ENCODE results near the gene MC2R. TPM values are rescaled to one million over a fixed set of nuclear protein-coding genes. Genes with fewer than 3 reads are reported as not detected.

Gene MC2R
- total RNA-seq, 1 donor from 2014 or later = not detected

- no peak for TF ChIP-seq CTCF (IDR thresholded peaks at IDR 0.05; ENCODE audit: partially characterized antibody, unreplicated experiment)
- Mint-ChIP-seq H3K9me3 (ENCODE audit: unreplicated experiment) (peaks cover 3% of the 10 kb centered on the region), H3K4me3 (ENCODE audit: unreplicated experiment) (no peak overlapping the region), H3K27ac (ENCODE audit: unreplicated experiment) (no peak overlapping the region), H3K27me3 (ENCODE audit: unreplicated experiment) (peaks cover 5% of the 10 kb centered on the region), H3K4me1 (ENCODE audit: low read depth, unreplicated experiment) (no peaks in the 10 kb centered on the region), H3K36me3 (ENCODE audit: unreplicated experiment) (no peaks in the 10 kb centered on the region)
- DNase-seq = no peak
Observed at GRCh38 chr18:13879492-13879891, 35.8 kb downstream of the MC2R start.

DNA sequence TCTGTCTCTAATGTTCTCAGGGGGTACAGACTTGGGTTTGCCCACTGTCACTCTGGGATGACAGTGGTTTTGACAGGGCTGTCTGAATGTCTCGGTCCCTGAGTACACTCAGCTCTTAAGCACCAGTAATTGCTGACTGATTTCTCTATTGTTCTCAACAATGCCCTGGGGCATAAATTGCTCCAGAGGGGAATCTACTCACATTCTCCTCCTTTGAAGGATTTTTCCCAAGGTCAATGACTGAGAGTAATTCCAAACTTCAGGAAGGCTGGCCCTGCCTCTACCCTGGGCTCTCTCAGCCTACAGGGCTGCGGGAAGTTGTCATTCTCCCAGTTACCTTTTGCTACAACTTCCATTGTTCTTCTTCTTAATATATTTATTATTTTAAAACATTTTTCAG, 36.5 kb downstream of the MC2R start:
- H3K36me3 Mint-ChIP-seq (ENCODE audit: unreplicated experiment) = no peaks in the 10 kb centered on the region
- no peak for DNase-seq
- H3K4me1 Mint-ChIP-seq (ENCODE audit: low read depth, unreplicated experiment) = no peaks in the 10 kb centered on the region
- H3K27ac Mint-ChIP-seq (ENCODE audit: unreplicated experiment) = no peak overlapping the region
- H3K27me3 Mint-ChIP-seq (ENCODE audit: unreplicated experiment) = peaks cover 5% of the 10 kb centered on the region
- H3K9me3 Mint-ChIP-seq (ENCODE audit: unreplicated experiment) = peaks cover 3% of the 10 kb centered on the region
- TF ChIP-seq CTCF (IDR thresholded peaks at IDR 0.05; ENCODE audit: partially characterized antibody, unreplicated experiment) = no peak
- H3K4me3 Mint-ChIP-seq (ENCODE audit: unreplicated experiment) = no peak overlapping the region

DNA sequence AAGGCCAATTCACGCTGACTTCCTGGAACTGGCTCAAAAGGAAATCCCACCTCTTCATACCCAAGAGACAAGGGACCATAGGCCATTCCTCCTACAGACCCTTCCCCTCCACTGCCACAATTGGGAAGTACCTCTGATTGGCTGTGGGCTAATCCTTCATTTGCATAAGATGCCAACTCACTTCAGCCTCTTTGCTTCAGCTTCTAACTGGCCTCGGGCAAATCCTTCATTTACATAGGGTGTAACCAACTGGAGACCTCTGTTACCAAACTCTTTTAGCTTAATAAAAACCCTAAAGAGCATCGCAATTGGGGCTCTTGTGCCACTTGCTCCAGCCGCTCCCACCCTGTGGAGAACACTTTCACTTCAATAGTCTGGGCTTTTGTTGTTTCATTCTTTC, 38.2 kb downstream of the MC2R start:
- H3K27me3 Mint-ChIP-seq (ENCODE audit: unreplicated experiment) = peaks cover 5% of the 10 kb centered on the region
- no peak overlapping the region for H3K4me3 Mint-ChIP-seq (ENCODE audit: unreplicated experiment)
- DNase-seq = no peak
- no peaks in the 10 kb centered on the region for H3K4me1 Mint-ChIP-seq (ENCODE audit: low read depth, unreplicated experiment)
- H3K9me3 Mint-ChIP-seq (ENCODE audit: unreplicated experiment) = peaks cover 3% of the 10 kb centered on the region
- no peak overlapping the region for H3K27ac Mint-ChIP-seq (ENCODE audit: unreplicated experiment)
- TF ChIP-seq CTCF (IDR thresholded peaks at IDR 0.05; ENCODE audit: partially characterized antibody, unreplicated experiment) = no peak
- H3K36me3 Mint-ChIP-seq (ENCODE audit: unreplicated experiment) = no peaks in the 10 kb centered on the region

DNA sequence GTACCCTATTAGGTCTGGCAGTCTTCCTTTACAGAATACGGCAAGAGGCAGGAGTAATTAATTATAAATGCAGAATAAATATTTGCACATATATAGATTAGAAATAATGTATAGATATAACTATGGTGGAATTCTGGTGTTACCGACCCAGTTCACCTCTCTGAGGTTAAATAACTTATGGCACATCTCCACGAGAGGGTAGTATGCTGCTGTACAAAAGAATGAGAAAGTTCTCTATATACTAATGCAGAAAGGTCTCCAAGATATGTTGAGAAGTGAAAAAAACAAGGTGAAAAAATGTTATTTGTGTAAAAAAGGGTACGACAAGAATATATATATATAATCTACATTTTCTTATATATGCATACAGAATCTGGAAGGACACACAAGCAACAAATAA, 40.8 kb downstream of the MC2R start:
- Mint-ChIP-seq H3K27me3 (ENCODE audit: unreplicated experiment) (peaks cover 6% of the 10 kb centered on the region), H3K9me3 (ENCODE audit: unreplicated experiment) (peaks cover 4% of the 10 kb centered on the region), H3K4me3 (ENCODE audit: unreplicated experiment) (no peak overlapping the region), H3K36me3 (ENCODE audit: unreplicated experiment) (no peaks in the 10 kb centered on the region), H3K27ac (ENCODE audit: unreplicated experiment) (no peak overlapping the region), H3K4me1 (ENCODE audit: low read depth, unreplicated experiment) (peaks cover 6% of the 10 kb centered on the region)
- DNase-seq = no peak
- TF ChIP-seq CTCF (IDR thresholded peaks at IDR 0.05; ENCODE audit: partially characterized antibody, unreplicated experiment) = no peak

GRCh38 chr18:13872932-13873331, 42.4 kb downstream of the MC2R start:
- no peak for TF ChIP-seq CTCF (IDR thresholded peaks at IDR 0.05; ENCODE audit: partially characterized antibody, unreplicated experiment)
- H3K36me3 Mint-ChIP-seq (ENCODE audit: unreplicated experiment) = no peaks in the 10 kb centered on the region
- H3K9me3 Mint-ChIP-seq (ENCODE audit: unreplicated experiment) = peaks cover 2% of the 10 kb centered on the region
- no peak overlapping the region for H3K27ac Mint-ChIP-seq (ENCODE audit: unreplicated experiment)
- H3K4me3 Mint-ChIP-seq (ENCODE audit: unreplicated experiment) = no peak overlapping the region
- peaks cover 9% of the 10 kb centered on the region for H3K27me3 Mint-ChIP-seq (ENCODE audit: unreplicated experiment)
- H3K4me1 Mint-ChIP-seq (ENCODE audit: low read depth, unreplicated experiment) = peaks cover 6% of the 10 kb centered on the region
- DNase-seq = no peak

All from glutamatergic neuron (in vitro differentiated cells).